RCC 7860 (cell line): ENCODE measurements around the gene KRT34.

ENCODE experiments used
- DNase-seq: peaks from one replicate; pipeline ENCODE4 v3.0.0-alpha.2; 2015; ENCODE audit warnings: low spot score
- FAIRE-seq: peaks from 2 replicates; lab custom pipeline; 2012; peaks lifted over from hg19 to GRCh38; lab: Jason Lieb, UNC

The KRT34 gene

GRCh38 chr17:41334385-41335305, 47.5 kb downstream of the KRT34 start:
- FAIRE-seq (no peak), DNase-seq (no peak)

- DNase-seq (no peak), FAIRE-seq (no peak)
These were observed 48.3 kb downstream of the KRT34 start for GRCh38 chr17:41333836-41334235.

GRCh38 chr17:41333098-41333497, 49.0 kb downstream of the KRT34 start:
- DNase-seq (no peak), FAIRE-seq (no peak)

- FAIRE-seq = no peak
- no peak for DNase-seq
These were observed 49.9 kb downstream of the KRT34 start for GRCh38 chr17:41332239-41332638.

GRCh38 chr17:41331606-41332005, 50.5 kb downstream of the KRT34 start:
- DNase-seq = no peak
- no peak for FAIRE-seq

- DNase-seq (peak; percentile 39), FAIRE-seq (no peak)
These were observed 52.7 kb downstream of the KRT34 start for GRCh38 chr17:41329279-41329948.

GRCh38 chr17:41328207-41328606, 53.9 kb downstream of the KRT34 start:
- DNase-seq (no peak), FAIRE-seq (no peak)
